ENCODE data around the gene GJA4.

Gene GJA4

DNA sequence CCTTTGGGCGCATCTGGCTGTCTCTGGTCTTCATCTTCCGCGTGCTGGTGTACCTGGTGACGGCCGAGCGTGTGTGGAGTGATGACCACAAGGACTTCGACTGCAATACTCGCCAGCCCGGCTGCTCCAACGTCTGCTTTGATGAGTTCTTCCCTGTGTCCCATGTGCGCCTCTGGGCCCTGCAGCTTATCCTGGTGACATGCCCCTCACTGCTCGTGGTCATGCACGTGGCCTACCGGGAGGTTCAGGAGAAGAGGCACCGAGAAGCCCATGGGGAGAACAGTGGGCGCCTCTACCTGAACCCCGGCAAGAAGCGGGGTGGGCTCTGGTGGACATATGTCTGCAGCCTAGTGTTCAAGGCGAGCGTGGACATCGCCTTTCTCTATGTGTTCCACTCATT lies 35.4 kb upstream of the GJA4 start:
- POLR2A ChIA-PET: no interaction called here
- CTCF ChIA-PET: interaction anchor here (0.7 to 1.5 kb wide), 2 partner anchors 10 to 15 kb away, joined by 3 to 4 read pairs; no protein-coding TSS in a partner anchor
- no peaks in the 10 kb centered on the region for H3K9me3 ChIP-seq (ENCODE audit: control insufficient read depth, insufficient read depth, low read depth, low read length)
- TF ChIP-seq ZNF133 (tag by site-specific recombination; IDR thresholded peaks at IDR 0.05): no peak
- no peak for TF ChIP-seq SALL2 (tag by site-specific recombination; IDR thresholded peaks at IDR 0.05; ENCODE audit: borderline replicate concordance)
- no peak for TF ChIP-seq PATZ1 (tag by site-specific recombination; IDR thresholded peaks at IDR 0.05)
- TF ChIP-seq ZNF555 (tag by site-specific recombination; conservative IDR thresholded peaks at IDR 0.05): no peak
- TF ChIP-seq, protein P1, sequence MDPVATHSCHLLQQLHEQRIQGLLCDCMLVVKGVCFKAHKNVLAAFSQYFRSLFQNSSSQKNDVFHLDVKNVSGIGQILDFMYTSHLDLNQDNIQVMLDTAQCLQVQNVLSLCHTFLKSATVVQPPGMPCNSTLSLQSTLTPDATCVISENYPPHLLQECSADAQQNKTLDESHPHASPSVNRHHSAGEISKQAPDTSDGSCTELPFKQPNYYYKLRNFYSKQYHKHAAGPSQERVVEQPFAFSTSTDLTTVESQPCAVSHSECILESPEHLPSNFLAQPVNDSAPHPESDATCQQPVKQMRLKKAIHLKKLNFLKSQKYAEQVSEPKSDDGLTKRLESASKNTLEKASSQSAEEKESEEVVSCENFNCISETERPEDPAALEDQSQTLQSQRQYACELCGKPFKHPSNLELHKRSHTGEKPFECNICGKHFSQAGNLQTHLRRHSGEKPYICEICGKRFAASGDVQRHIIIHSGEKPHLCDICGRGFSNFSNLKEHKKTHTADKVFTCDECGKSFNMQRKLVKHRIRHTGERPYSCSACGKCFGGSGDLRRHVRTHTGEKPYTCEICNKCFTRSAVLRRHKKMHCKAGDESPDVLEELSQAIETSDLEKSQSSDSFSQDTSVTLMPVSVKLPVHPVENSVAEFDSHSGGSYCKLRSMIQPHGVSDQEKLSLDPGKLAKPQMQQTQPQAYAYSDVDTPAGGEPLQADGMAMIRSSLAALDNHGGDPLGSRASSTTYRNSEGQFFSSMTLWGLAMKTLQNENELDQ (tag by site-specific recombination; IDR thresholded peaks at IDR 0.05; ENCODE audit: low read depth): no peak
- no peak for TF ChIP-seq ZNF366 (tag by site-specific recombination; conservative IDR thresholded peaks at IDR 0.05)
- no peak for TF ChIP-seq ZFP69B (tag by site-specific recombination; IDR thresholded peaks at IDR 0.05)
- no peak for TF ChIP-seq ATF2 (tag by site-specific recombination; IDR thresholded peaks at IDR 0.05; ENCODE audit: low read depth)
- TF ChIP-seq ZEB2 (tag by site-specific recombination; IDR thresholded peaks at IDR 0.05): no peak
- no peak for TF ChIP-seq BCL11A (tag by site-specific recombination; IDR thresholded peaks at IDR 0.05; ENCODE audit: low read depth)
- TF ChIP-seq MEIS1 (CRISPR knock-in tag; IDR thresholded peaks at IDR 0.05; ENCODE audit: borderline replicate concordance): no peak
- no peak for TF ChIP-seq ZNF2 (tag by site-specific recombination; IDR thresholded peaks at IDR 0.05)
- no peaks in the 10 kb centered on the region for H3K4me1 ChIP-seq (ENCODE audit: control insufficient read depth, insufficient read depth, low read length)
- H3K27ac ChIP-seq (ENCODE audit: extremely low read depth, low read depth, low read length): no peak overlapping the region
- H3K36me3 ChIP-seq (ENCODE audit: control insufficient read depth in 2 of 2, insufficient read depth in 1 of 2, low read length in 2 of 2): no peaks in the 10 kb centered on the region
- H3K4me3 ChIP-seq (ENCODE audit: low read depth, low read length): no peak overlapping the region

GRCh38 chr1:34758751-34759150 lies 34.0 kb upstream of the GJA4 start:
- H3K9me3 ChIP-seq (ENCODE audit: control insufficient read depth, insufficient read depth, low read depth, low read length): no peaks in the 10 kb centered on the region
- H3K4me1 ChIP-seq (ENCODE audit: control insufficient read depth, insufficient read depth, low read length): no peaks in the 10 kb centered on the region
- H3K27ac ChIP-seq (ENCODE audit: extremely low read depth, low read depth, low read length): no peak overlapping the region
- TF ChIP-seq ZNF488 (tag by site-specific recombination; IDR thresholded peaks at IDR 0.05) (no peak), GLIS1 (tag by site-specific recombination; IDR thresholded peaks at IDR 0.05) (peak; percentile 33; the same call in 1 of the 2 replicates)
- H3K36me3 ChIP-seq (ENCODE audit: control insufficient read depth in 2 of 2, insufficient read depth in 1 of 2, low read length in 2 of 2): no peaks in the 10 kb centered on the region
- CTCF ChIA-PET: interaction anchor here (0.6 to 1.9 kb wide), 5 partner anchors 15 to 1668 kb away, joined by 3 to 8 read pairs (median 4); no protein-coding TSS in a partner anchor
- no peak overlapping the region for H3K4me3 ChIP-seq (ENCODE audit: low read depth, low read length)
- POLR2A ChIA-PET: no interaction called here

All from HEK293 (cell line).